Upper lobe of right lung (tissue), 1 donor: ENCODE data around the gene CCNL1. TPM values are rescaled to one million over a fixed set of nuclear protein-coding genes. Genes with fewer than 3 reads are reported as not detected.
A peak's percentile ranks its signal among the peaks of the same experiment; 100 is the strongest.

ENCODE experiments used
- ATAC-seq: fragments of 200-7000 bp; cut with Tn5 transposase; one replicate; pipeline ENCODE4 v1.9.1; 2020; ENCODE audit warnings: mild to moderate bottlenecking, moderate library complexity
- DNase-seq: peaks from one replicate; pipeline ENCODE4 v3.0.0-alpha.2; 2020
- H3K27ac ChIP-seq: fragments of 200-600 bp; one replicate; pipeline ENCODE4 v1.8.0; 2022
- H3K27me3 ChIP-seq: fragments of 200-600 bp; one replicate; pipeline ENCODE4 v1.8.0; 2022; ENCODE audit warnings: mild to moderate bottlenecking
- H3K36me3 ChIP-seq: fragments of 200-600 bp; one replicate; pipeline ENCODE4 v1.8.0; 2022
- H3K4me1 ChIP-seq: fragments of 200-600 bp; one replicate; pipeline ENCODE4 v1.8.0; 2022
- H3K4me3 ChIP-seq: fragments of 200-600 bp; one replicate; pipeline ENCODE4 v1.8.0; 2022; ENCODE audit warnings: mild to moderate bottlenecking
- H3K9me3 ChIP-seq: fragments of 200-600 bp; one replicate; pipeline ENCODE4 v1.8.0; 2022
- CTCF ChIP-seq: fragments of 200-600 bp; IDR thresholded peaks from one replicate; pipeline ENCODE4 v1.8.0; 2022; ENCODE audit warnings: antibody characterized with exemption
- intact Hi-C: fragments of 100-400 bp; cut with DNase I; formaldehyde crosslinking; loops from one replicate; pipeline ENCODE4 v1.11.0; 2022
- total RNA-seq: library from RNA; stranded (reverse); fragmentation: NEBNext Ultra II Directional; extraction: Animal tissue kit (Norgen Biotek cat#: 25700); gene quantifications from one replicate; pipeline ENCODE4 v1.2.1, GENCODE V29; 2021
- donor health status: DM: no; HTN: yes; CAD: no; lungs with severe emphysema.

CCNL1 gene
- total RNA-seq, 1 donor from 2014 or later = 140 TPM

- H3K4me1 ChIP-seq = peaks cover 4% of the 10 kb centered on the region
- H3K27ac ChIP-seq = no peak overlapping the region
- ATAC-seq (no peak), DNase-seq (no peak)
- TF ChIP-seq CTCF = no peak
- intact Hi-C loops = no loop called here
- no peaks in the 10 kb centered on the region for H3K9me3 ChIP-seq
- H3K27me3 ChIP-seq = no peaks in the 10 kb centered on the region
- H3K36me3 ChIP-seq = no peaks in the 10 kb centered on the region
- H3K4me3 ChIP-seq = no peak overlapping the region
Observed at GRCh38 chr3:157102098-157102497, 57.8 kb downstream of the CCNL1 start.

GRCh38 chr3:157101486-157101885 lies 58.5 kb downstream of the CCNL1 start:
- intact Hi-C loops = no loop called here
- ATAC-seq (peak; percentile 5), DNase-seq (no peak)
- H3K27ac ChIP-seq = no peak overlapping the region
- H3K4me3 ChIP-seq = no peak overlapping the region
- H3K9me3 ChIP-seq = no peaks in the 10 kb centered on the region
- no peaks in the 10 kb centered on the region for H3K36me3 ChIP-seq
- no peak for TF ChIP-seq CTCF
- peaks cover 4% of the 10 kb centered on the region for H3K4me1 ChIP-seq
- H3K27me3 ChIP-seq = no peaks in the 10 kb centered on the region

DNA sequence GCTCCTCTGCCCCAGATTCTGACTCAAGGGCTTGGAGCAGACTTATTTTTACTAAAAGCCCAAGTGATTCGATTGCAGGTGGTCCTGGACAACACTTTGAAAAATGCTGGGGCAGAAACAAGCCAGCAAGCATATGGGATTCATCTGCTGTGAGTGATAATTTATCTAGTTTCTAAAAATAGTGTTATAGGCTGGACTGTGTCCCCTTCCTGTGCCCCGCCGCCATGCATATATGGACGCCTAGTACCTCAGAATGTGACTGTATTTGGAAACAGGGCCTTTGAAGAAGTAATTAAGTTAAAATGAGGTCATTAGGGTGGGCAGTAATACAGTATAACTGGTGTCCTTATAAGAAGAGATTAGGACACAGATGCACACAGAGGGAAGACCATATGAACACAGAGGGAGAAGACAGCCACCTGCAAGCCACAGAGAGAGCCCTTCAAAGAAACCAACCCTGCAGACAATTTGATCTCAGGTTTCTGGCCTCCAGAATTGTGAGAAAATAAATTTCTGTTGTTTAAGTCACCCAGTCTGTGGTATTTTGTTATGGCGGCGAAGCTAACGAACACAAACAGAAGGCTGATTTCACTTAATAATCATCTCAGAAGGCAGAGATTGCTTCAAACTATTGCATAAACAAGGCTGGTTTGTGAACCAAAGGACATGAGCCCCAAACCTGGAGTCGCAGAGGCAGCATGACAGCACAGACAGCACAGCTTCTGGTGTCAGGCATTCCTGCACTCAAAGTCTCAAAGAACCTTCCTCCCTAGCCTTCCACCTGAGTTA lies 59.1 kb downstream of the CCNL1 start:
- Histone ChIP-seq H3K27me3 (no peaks in the 10 kb centered on the region), H3K27ac (no peak overlapping the region), H3K4me1 (peaks cover 4% of the 10 kb centered on the region), H3K4me3 (no peak overlapping the region), H3K9me3 (no peaks in the 10 kb centered on the region), H3K36me3 (no peaks in the 10 kb centered on the region)
- intact Hi-C loops = no loop called here
- TF ChIP-seq CTCF = no peak
- ATAC-seq (no peak), DNase-seq (no peak)

GRCh38 chr3:157100096-157100477 lies 59.9 kb downstream of the CCNL1 start:
- Histone ChIP-seq H3K9me3 (no peaks in the 10 kb centered on the region), H3K4me3 (no peak overlapping the region), H3K27me3 (no peaks in the 10 kb centered on the region), H3K4me1 (peaks cover 4% of the 10 kb centered on the region), H3K27ac (peak overlapping the region; percentile 7), H3K36me3 (no peaks in the 10 kb centered on the region)
- no peak for TF ChIP-seq CTCF
- ATAC-seq (no peak), DNase-seq (no peak)
- intact Hi-C loops = no loop called here

DNA sequence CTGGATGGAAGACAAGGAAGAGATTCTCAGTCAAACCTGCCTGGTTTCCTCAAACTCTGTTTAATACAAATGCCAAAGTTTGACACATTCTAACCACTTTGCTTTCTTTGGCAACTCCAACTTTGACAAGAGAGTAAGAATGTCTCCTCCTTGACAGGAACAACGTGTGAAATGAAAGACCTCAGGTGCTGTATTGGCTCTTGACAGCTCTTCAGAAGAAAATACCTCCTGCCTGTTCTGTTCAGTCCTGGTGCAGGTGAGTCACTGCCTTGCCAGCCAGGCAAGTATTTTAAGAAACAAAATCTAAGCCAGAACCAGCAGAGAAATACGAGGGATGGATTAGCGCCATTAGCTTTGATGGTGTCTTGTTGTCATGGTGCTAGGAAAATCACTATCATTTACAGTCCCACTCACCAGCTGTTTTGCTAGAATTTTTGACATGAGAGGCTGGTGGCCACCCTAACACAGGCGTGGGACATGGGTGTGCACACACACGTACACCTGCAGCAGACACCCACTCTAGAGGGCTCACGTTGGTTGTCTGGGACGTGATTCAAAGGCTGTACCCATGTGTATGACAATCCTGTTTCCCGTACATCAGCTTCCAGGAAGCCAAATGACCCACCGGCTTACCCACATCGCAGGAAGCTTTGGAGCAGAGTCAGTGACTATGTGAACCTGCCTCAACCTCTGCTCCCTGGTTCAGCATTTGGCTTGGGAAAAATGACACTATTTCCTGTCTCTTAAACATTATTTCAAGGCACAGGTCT lies 60.4 kb downstream of the CCNL1 start:
- Histone ChIP-seq H3K4me3 (no peak overlapping the region), H3K27me3 (no peaks in the 10 kb centered on the region), H3K9me3 (no peaks in the 10 kb centered on the region), H3K27ac (peak overlapping the region; percentile 7), H3K36me3 (no peaks in the 10 kb centered on the region), H3K4me1 (peaks cover 4% of the 10 kb centered on the region)
- TF ChIP-seq CTCF = no peak
- intact Hi-C loops = no loop called here
- ATAC-seq (peak; percentile 81), DNase-seq (no peak)
